Kidney epithelial cell (primary cell): ENCODE data around the gene HNRNPA2B1. TPM values are rescaled to one million over a fixed set of nuclear protein-coding genes. Genes with fewer than 3 reads are reported as not detected.

Experiments used
- DNase-seq: peaks from one replicate; pipeline ENCODE4 v3.0.0-alpha.2; 2010; ENCODE audit warnings: low read depth
- H3K27me3 ChIP-seq: 2 replicates; pipeline ENCODE4 v1.6.0; 2011; ENCODE audit warnings: low read length; ENCODE audit not compliant: control insufficient read depth, insufficient read depth
- H3K36me3 ChIP-seq: 2 replicates; pipeline ENCODE4 v1.5.1; 2011; ENCODE audit warnings: low read length; ENCODE audit not compliant: control insufficient read depth, insufficient read depth
- H3K4me3 ChIP-seq: 2 replicates; pipeline ENCODE4 v1.5.1; 2011; ENCODE audit warnings: low read depth, mild to moderate bottlenecking, control low read depth, low read length
- CTCF ChIP-seq: IDR thresholded peaks from 2 replicates; pipeline ENCODE4 v1.5.1; 2011; ENCODE audit warnings: mild to moderate bottlenecking, moderate library complexity, low read length, control low read depth, inconsistent platforms; ENCODE audit not compliant: insufficient read depth, poor library complexity, severe bottlenecking
- total RNA-seq: library from RNA; depleted of rRNA; stranded (reverse); fragments of >200 nt; gene quantifications from 2 replicates; pipeline ENCODE4 v1.2.3, GENCODE V29; 2015

Gene HNRNPA2B1
- total RNA-seq, 1 donor from 2014 or later = 133 TPM

- Histone ChIP-seq H3K36me3 (no peaks in the 10 kb centered on the region), H3K4me3 (no peak overlapping the region), H3K27me3 (no peaks in the 10 kb centered on the region)
- no peak for TF ChIP-seq CTCF
- no peak for DNase-seq
These were observed 28.9 kb downstream of the HNRNPA2B1 start for GRCh38 chr7:26171601-26172000.

- no peak for DNase-seq
- no peaks in the 10 kb centered on the region for H3K36me3 ChIP-seq
- no peak for TF ChIP-seq CTCF
- H3K27me3 ChIP-seq = no peaks in the 10 kb centered on the region
- H3K4me3 ChIP-seq = no peak overlapping the region
These were observed 29.9 kb downstream of the HNRNPA2B1 start for GRCh38 chr7:26170663-26171062.

DNA sequence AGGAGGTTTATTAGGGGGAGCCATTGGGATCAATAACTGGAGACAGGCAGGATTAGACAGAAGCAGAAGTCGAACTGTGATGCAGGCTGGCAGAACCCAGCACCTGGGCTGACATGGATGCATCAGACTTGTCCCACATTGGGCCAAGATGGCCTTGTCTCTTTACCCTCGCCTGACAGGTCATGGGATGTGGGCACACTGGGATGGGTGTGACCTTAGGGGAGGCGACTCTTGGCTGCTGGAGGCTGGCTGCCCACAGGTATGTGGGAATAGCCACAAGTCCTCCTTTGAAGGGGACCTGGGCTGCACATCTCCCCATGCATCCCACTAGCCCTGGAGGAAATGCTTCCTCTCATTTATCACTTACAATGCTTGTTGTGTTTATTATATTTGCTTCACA lies 31.3 kb downstream of the HNRNPA2B1 start:
- Histone ChIP-seq H3K27me3 (no peaks in the 10 kb centered on the region), H3K36me3 (no peaks in the 10 kb centered on the region), H3K4me3 (no peak overlapping the region)
- DNase-seq = no peak
- no peak for TF ChIP-seq CTCF

DNA sequence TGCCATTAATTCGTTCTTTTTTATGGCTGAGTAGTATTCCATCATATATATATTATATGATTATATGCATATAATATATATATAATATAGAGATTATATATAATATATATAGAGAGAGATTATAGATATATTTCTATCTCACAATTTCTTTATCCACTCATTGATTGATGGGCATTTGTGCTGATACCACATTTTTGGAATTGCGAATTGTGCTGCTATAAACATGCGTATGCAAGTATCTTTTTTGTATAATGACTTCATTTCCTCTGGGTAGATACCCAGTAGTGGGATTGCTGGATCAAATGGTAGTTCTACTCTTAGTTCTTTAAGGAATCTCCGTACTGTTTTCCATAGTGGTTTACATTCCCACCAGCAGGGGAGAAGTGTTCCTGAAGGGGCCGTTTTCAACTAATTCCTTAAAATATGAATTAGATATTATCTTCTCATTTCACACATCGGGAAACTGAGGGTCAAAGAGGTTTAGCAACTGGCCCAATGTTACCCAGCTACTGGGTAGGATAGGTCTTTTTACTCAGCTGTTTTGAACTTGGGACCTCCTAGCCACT lies 32.0 kb downstream of the HNRNPA2B1 start:
- no peak for DNase-seq
- Histone ChIP-seq H3K27me3 (no peaks in the 10 kb centered on the region), H3K4me3 (no peak overlapping the region), H3K36me3 (no peaks in the 10 kb centered on the region)
- TF ChIP-seq CTCF = no peak

GRCh38 chr7:26167303-26167934 lies 33.1 kb downstream of the HNRNPA2B1 start:
- Histone ChIP-seq H3K27me3 (no peaks in the 10 kb centered on the region), H3K36me3 (no peaks in the 10 kb centered on the region), H3K4me3 (no peak overlapping the region)
- no peak for TF ChIP-seq CTCF
- no peak for DNase-seq
